ENCODE measurements around the gene EMP3. TPM values are rescaled to one million over a fixed set of nuclear protein-coding genes. Genes with fewer than 3 reads are reported as not detected.

Gene EMP3
- total and polyA plus RNA-seq, 2 of the 13 experiments (the other 11 are each of a cell fraction or from before 2014, with no cell fraction given), result 2.2 to 7.8 TPM

GRCh38 chr19:48287748-48288147, 37.6 kb upstream of the EMP3 start:
- no peak for FAIRE-seq
- peak; percentile 62 for TF ChIP-seq ZKSCAN1 (IDR thresholded peaks at IDR 0.05; ENCODE audit: low read length)
- no peak for TF ChIP-seq SOX6 (IDR thresholded peaks at IDR 0.05)
- no peak for TF ChIP-seq SOX6 (CRISPR knock-in tag; IDR thresholded peaks at IDR 0.05)
- Histone ChIP-seq H3K36me3 (replicated peaks in 1 of 2; ENCODE audit: control insufficient read depth in 1 of 2, insufficient read depth in 2 of 2, low read length in 2 of 2) (peaks cover 6 to 28% of the 10 kb centered on the region in 2 experiments; a peak in 4 of 5 replicates), H3K27ac (ENCODE audit: extremely low read length, insufficient read depth, low read length) (no peak overlapping the region), H3K4me2 (ENCODE audit: low read depth, low read length) (no peak overlapping the region), H4K20me1 (ENCODE audit: insufficient read depth, low read length) (no peaks in the 10 kb centered on the region), H3K9me3 (ENCODE audit: low read length) (peaks cover 7% of the 10 kb centered on the region), H3K27me3 (ENCODE audit: control insufficient read depth in 1 of 2, insufficient read depth in 2 of 2, low read length in 2 of 2) (no peaks in the 10 kb centered on the region), H3K4me1 (ENCODE audit: insufficient read depth, low read length) (peaks cover 5% of the 10 kb centered on the region; the same call in 1 of the 2 replicates), H3K4me3 (replicated peaks in 1 of 3; ENCODE audit: insufficient read depth in 1 of 3, low read depth in 2 of 3, low read length in 3 of 3) (no peak overlapping the region), H3K79me2 (ENCODE audit: insufficient read depth, low read length) (no peaks in the 10 kb centered on the region), H3K9ac (ENCODE audit: insufficient read depth, low read depth, low read length) (no peak overlapping the region), H2AFZ (ENCODE audit: low read length) (no peak overlapping the region)
- in situ Hi-C loops (cut with HindIII; ENCODE audit: extremely low pct_ligation_motif_present, low pct_unique_long_range_greater_than_20kb) (no loop called here), intact Hi-C loops (cut with micrococcal nuclease; ENCODE audit: unreplicated experiment) (no loop called here)
- DNase-seq (ENCODE audit: low spot score), result no peak
- CTCF ChIA-PET (ENCODE audit: low intra/inter-chr PET ratio, low total read pairs), result no interaction called here
- BruUV-seq (replicated peaks), result no TSS peak
- 90% methylated on average over 3 of the region's 3 CpGs for WGBS (ENCODE audit: low lambda C conversion rate)
- ATAC-seq, result no peak
- POLR2A ChIA-PET, result no interaction called here

- no peaks in the 10 kb centered on the region for H4K20me1 ChIP-seq (ENCODE audit: insufficient read depth, low read length)
- intact Hi-C loops (cut with micrococcal nuclease; ENCODE audit: unreplicated experiment), result no loop called here
- ATAC-seq (peak; percentile 61), DNase-seq (ENCODE audit: low spot score) (no peak), FAIRE-seq (no peak)
- H3K4me2 ChIP-seq (ENCODE audit: low read depth, low read length), result no peak overlapping the region
- H3K27me3 ChIP-seq (ENCODE audit: control insufficient read depth in 1 of 2, insufficient read depth in 2 of 2, low read length in 2 of 2), result no peaks in the 10 kb centered on the region
- BruUV-seq (replicated peaks), result no TSS peak
- H2AFZ ChIP-seq (ENCODE audit: low read length), result no peak overlapping the region
- in situ Hi-C loops (cut with HindIII; ENCODE audit: extremely low pct_ligation_motif_present, low pct_unique_long_range_greater_than_20kb), result no loop called here
- H3K4me1 ChIP-seq (ENCODE audit: insufficient read depth, low read length), result peaks cover 14% of the 10 kb centered on the region
- H3K9ac ChIP-seq (ENCODE audit: insufficient read depth, low read depth, low read length), result no peak overlapping the region
- H3K79me2 ChIP-seq (ENCODE audit: insufficient read depth, low read length), result no peaks in the 10 kb centered on the region
- TF ChIP-seq REL (CRISPR knock-in tag; conservative IDR thresholded peaks at IDR 0.05) (no peak), SMARCE1 (IDR thresholded peaks at IDR 0.05; ENCODE audit: borderline replicate concordance) (no peak), TRIM22 (IDR thresholded peaks at IDR 0.05) (no peak), MATR3 (CRISPR knock-in tag; IDR thresholded peaks at IDR 0.05) (no peak)
- H3K27ac ChIP-seq (ENCODE audit: extremely low read length, insufficient read depth, low read length), result no peak overlapping the region
- POLR2A ChIA-PET, result interaction anchor here (0.6 kb wide), 2 partner anchors 15 to 19 kb away, joined by 3 read pairs; no protein-coding TSS in a partner anchor
- WGBS (ENCODE audit: low lambda C conversion rate), result 80% methylated on average over 10 of the region's 10 CpGs
- H3K36me3 ChIP-seq (replicated peaks in 1 of 2; ENCODE audit: control insufficient read depth in 1 of 2, insufficient read depth in 2 of 2, low read length in 2 of 2), result peaks cover 0 to 11% of the 10 kb centered on the region in 2 experiments; a peak in 1 of 5 replicates
- no peak overlapping the region for H3K4me3 ChIP-seq (replicated peaks in 1 of 3; ENCODE audit: insufficient read depth in 1 of 3, low read depth in 2 of 3, low read length in 3 of 3)
- CTCF ChIA-PET (ENCODE audit: low intra/inter-chr PET ratio, low total read pairs), result interaction anchor here (1.7 to 2.7 kb wide), 2 partner anchors 19 to 23 kb away, joined by 10 to 36 read pairs; no protein-coding TSS in a partner anchor
- no peaks in the 10 kb centered on the region for H3K9me3 ChIP-seq (ENCODE audit: low read length)
Observed at GRCh38 chr19:48290401-48290770, 35.0 kb upstream of the EMP3 start.
